HG03342 (cell line): ENCODE results near the gene LIFR.

Source experiments
- ATAC-seq: cut with Tn5 transposase; IDR thresholded peaks from one replicate; pipeline ENCODE4 v1.9.1; 2021; ENCODE audit warnings: mild to moderate bottlenecking, moderate library complexity; ENCODE audit not compliant: unreplicated experiment

Gene LIFR

GRCh38 chr5:38551030-38552017, 5.1 kb downstream of the LIFR start:
- peak; percentile 65 for ATAC-seq

GRCh38 chr5:38548064-38548759, 8.2 kb downstream of the LIFR start:
- no peak for ATAC-seq

GRCh38 chr5:38547257-38547656, 9.2 kb downstream of the LIFR start:
- ATAC-seq = no peak

- ATAC-seq = no peak
These were observed 9.7 kb downstream of the LIFR start for GRCh38 chr5:38546691-38547146.

- no peak for ATAC-seq
These were observed 12.6 kb downstream of the LIFR start for GRCh38 chr5:38543886-38544285.

- ATAC-seq = no peak
These were observed 13.4 kb downstream of the LIFR start for GRCh38 chr5:38543074-38543473.

GRCh38 chr5:38541174-38541725, 15.2 kb downstream of the LIFR start:
- ATAC-seq = no peak

- ATAC-seq = no peak
These were observed 16.1 kb downstream of the LIFR start for GRCh38 chr5:38540314-38540713.

- no peak for ATAC-seq
These were observed 18.3 kb downstream of the LIFR start for GRCh38 chr5:38538161-38538560.

GRCh38 chr5:38537505-38537904, 18.9 kb downstream of the LIFR start:
- no peak for ATAC-seq

- ATAC-seq = no peak
These were observed 19.5 kb downstream of the LIFR start for GRCh38 chr5:38536968-38537367.

GRCh38 chr5:38535845-38536244, 20.6 kb downstream of the LIFR start:
- no peak for ATAC-seq

- ATAC-seq = no peak
These were observed 21.1 kb downstream of the LIFR start for GRCh38 chr5:38535248-38535750.

GRCh38 chr5:38534156-38534453, 22.3 kb downstream of the LIFR start:
- no peak for ATAC-seq

GRCh38 chr5:38533286-38534155, 22.9 kb downstream of the LIFR start:
- ATAC-seq = no peak

GRCh38 chr5:38532165-38532669, 24.2 kb downstream of the LIFR start:
- ATAC-seq = no peak

- ATAC-seq = no peak
These were observed 24.9 kb downstream of the LIFR start for GRCh38 chr5:38531518-38531917.

GRCh38 chr5:38529955-38530646, 26.3 kb downstream of the LIFR start:
- no peak for ATAC-seq

GRCh38 chr5:38528162-38528703, 28.2 kb downstream of the LIFR start:
- ATAC-seq = no peak

- no peak for ATAC-seq
These were observed 29.0 kb downstream of the LIFR start for GRCh38 chr5:38527475-38527874.
